T-cell (primary cell): Measurements from ENCODE around the gene FBXL2. TPM values are rescaled to one million over a fixed set of nuclear protein-coding genes. Genes with fewer than 3 reads are reported as not detected.
A peak's percentile ranks its signal among the peaks of the same experiment; 100 is the strongest.
"Not testable (repeated sequence)": the region's sequence is repeated elsewhere in the genome, so short reads cannot be mapped to it uniquely, and the experiment has no call there.

ENCODE experiments used
- ATAC-seq, 4 experiments: fragments of 200-7000 bp in 3 of 4; fragments of 150-1000 bp in 1 of 4; cut with Tn5 transposase; replicated peaks in 1 of 4; 1 replicate in 3 of 4; 2 replicates in 1 of 4; pipeline ENCODE4 v1.10.0; 2021; ENCODE audit warnings: moderate library complexity in 3 of 4, mild to moderate bottlenecking in 2 of 4, moderate number of reproducible peaks in 1 of 4
- CTCF ChIA-PET, 2 donors: fragments of 300-600 bp; sonication (Branson Sonifier 250); formaldehyde crosslinking; loops; one replicate each; lab custom pipeline; 2022; ENCODE audit warnings: antibody characterized with exemption in 2 of 2; lab: Charles Lee
- POLR2A ChIA-PET, 2 donors: fragments of 300-600 bp; sonication (Branson Sonifier 250); formaldehyde crosslinking; loops; one replicate each; lab custom pipeline; 2022; ENCODE audit warnings: antibody characterized with exemption in 2 of 2; lab: Charles Lee
- DNase-seq, 35 experiments: peaks; one replicate each; pipeline versions ENCODE4 v3.0.0 to v3.0.0-alpha.2; 2013 to 2023
- H3K27ac ChIP-seq: one replicate; pipeline ENCODE4 v1.5.1; 2013; ENCODE audit warnings: low read length
- H3K27me3 ChIP-seq, 2 experiments: replicated peaks in 1 of 2; 1 replicate in 1 of 2; 2 replicates in 1 of 2; pipeline versions ENCODE4 v1.6.1 to v1.7.0; 2013; ENCODE audit warnings: low read length in 1 of 2, mixed read lengths in 1 of 2; ENCODE audit not compliant: control insufficient read depth in 2 of 2, insufficient read depth in 2 of 2; ENCODE audit errors: extremely low read depth in 1 of 2
- H3K36me3 ChIP-seq, 2 donors: 1 replicate in 1 of 2; 2 replicates in 1 of 2; pipeline versions ENCODE4 v1.6.1 to v1.7.0; 2013; ENCODE audit warnings: low read length in 1 of 2; ENCODE audit not compliant: control insufficient read depth in 2 of 2, insufficient read depth in 1 of 2; ENCODE audit errors: extremely low read depth in 1 of 2
- H3K4me1 ChIP-seq, 2 experiments: 1 replicate in 1 of 2; 2 replicates in 1 of 2; pipeline versions ENCODE4 v1.6.1 to v1.7.0; 2013; ENCODE audit warnings: low read length in 2 of 2, mixed read lengths in 1 of 2; ENCODE audit not compliant: insufficient read depth in 2 of 2, control insufficient read depth in 1 of 2; ENCODE audit errors: extremely low read depth in 1 of 2
- H3K4me3 ChIP-seq, 2 donors: 1 replicate in 1 of 2; 2 replicates in 1 of 2; pipeline versions ENCODE4 v1.5.1 to v1.7.0; 2013; ENCODE audit warnings: mild to moderate bottlenecking in 2 of 2, low read length in 1 of 2, moderate library complexity in 1 of 2; ENCODE audit not compliant: control insufficient read depth in 1 of 2; ENCODE audit errors: extremely low read depth in 1 of 2
- H3K9me3 ChIP-seq: 2 replicates; pipeline ENCODE4 v1.7.0; 2013
- H3K27ac Mint-ChIP-seq, 2 donors: one replicate each; pipeline ENCODE4 v1.8.0; 2020 to 2021; ENCODE audit warnings: mild to moderate bottlenecking in 2 of 2, mixed read lengths in 2 of 2
- H3K27me3 Mint-ChIP-seq, 2 donors: one replicate each; pipeline ENCODE4 v1.8.0; 2021 to 2022; ENCODE audit warnings: mixed read lengths in 2 of 2
- H3K36me3 Mint-ChIP-seq: one replicate; pipeline ENCODE4 v1.8.0; 2021; ENCODE audit warnings: mixed read lengths
- H3K4me1 Mint-ChIP-seq, 3 donors: one replicate each; pipeline ENCODE4 v1.8.0; 2020 to 2022; ENCODE audit warnings: mixed read lengths in 3 of 3, mild to moderate bottlenecking in 1 of 3
- H3K4me3 Mint-ChIP-seq, 3 donors: one replicate each; pipeline ENCODE4 v1.8.0; 2020 to 2022; ENCODE audit warnings: mild to moderate bottlenecking in 3 of 3, mixed read lengths in 3 of 3, moderate library complexity in 3 of 3
- H3K9me3 Mint-ChIP-seq, 3 donors: one replicate each; pipeline ENCODE4 v1.8.0; 2020 to 2022; ENCODE audit warnings: mixed read lengths in 3 of 3
- WGBS: methylation state at CpG from one replicate; pipeline ENCODE4 v1.1.5; 2013; ENCODE audit warnings: missing lambda C conversion rate; ENCODE audit not compliant: insufficient coverage; 5-methylcytosine and 5-hydroxymethylcytosine counted together
- total RNA-seq, 35 experiments: library from RNA in 6 of 35; stranded (reverse) in 6 of 35; fragments of 120-200 nt in 1 of 35; gene quantifications; one replicate each; pipeline versions ENCODE4 v1.2.1 to v1.2.4 and lab custom pipeline; 2013 to 2026

Gene FBXL2
- total RNA-seq, 5 donors from 2014 or later (not counting 1 experiment from before 2014, with no cell fraction given), result 0.39 TPM; not detected in 4

DNA sequence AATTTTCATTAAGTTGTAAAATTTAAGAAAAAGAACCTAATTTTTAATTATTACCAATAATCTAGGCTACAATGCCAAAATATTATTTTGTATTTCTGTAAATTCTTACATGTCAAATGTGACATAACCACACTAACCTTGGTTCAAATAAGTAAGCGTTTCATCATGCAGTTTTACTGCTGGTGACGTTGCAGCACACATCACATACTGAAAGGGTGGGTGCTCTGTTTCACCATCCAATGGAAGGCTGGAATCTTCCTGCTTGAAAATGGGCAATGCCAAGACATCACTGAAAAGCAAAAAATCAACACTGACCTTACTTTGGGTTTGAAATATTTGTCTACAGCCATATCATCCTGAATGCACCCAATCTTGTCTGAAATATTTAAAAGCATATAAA lies 148.2 kb downstream of the FBXL2 start:
- ChIA-PET CTCF (interaction anchor here in 1 of 2 donors (0.6 to 0.7 kb wide), 3 partner anchors 16 to 374 kb away, joined by 3 to 5 read pairs (median 3); no protein-coding TSS in a partner anchor), POLR2A (no interaction called here)
- Histone ChIP-seq H3K4me3 (no peak overlapping the region), H3K4me1 (peaks cover 4 to 8% of the 10 kb centered on the region in 2 experiments), H3K27ac (no peak overlapping the region), H3K9me3 (no peaks in the 10 kb centered on the region), H3K27me3 (no peaks in the 10 kb centered on the region), H3K36me3 (peaks cover 5 to 28% of the 10 kb centered on the region in 2 donors)
- ATAC-seq, result no peak
- DNase-seq, result no peak
- no peaks in the 10 kb centered on the region for H3K27me3 Mint-ChIP-seq
- no peak overlapping the region for H3K4me3 Mint-ChIP-seq
- peaks cover 42 to 45% (median 43%) of the 10 kb centered on the region in 3 donors for H3K4me1 Mint-ChIP-seq
- H3K36me3 Mint-ChIP-seq, result peaks cover 33% of the 10 kb centered on the region
- no peaks in the 10 kb centered on the region for H3K9me3 Mint-ChIP-seq
- WGBS, result 90% methylated on average over 2 of the region's 2 CpGs
- H3K27ac Mint-ChIP-seq, result no peak overlapping the region

DNA sequence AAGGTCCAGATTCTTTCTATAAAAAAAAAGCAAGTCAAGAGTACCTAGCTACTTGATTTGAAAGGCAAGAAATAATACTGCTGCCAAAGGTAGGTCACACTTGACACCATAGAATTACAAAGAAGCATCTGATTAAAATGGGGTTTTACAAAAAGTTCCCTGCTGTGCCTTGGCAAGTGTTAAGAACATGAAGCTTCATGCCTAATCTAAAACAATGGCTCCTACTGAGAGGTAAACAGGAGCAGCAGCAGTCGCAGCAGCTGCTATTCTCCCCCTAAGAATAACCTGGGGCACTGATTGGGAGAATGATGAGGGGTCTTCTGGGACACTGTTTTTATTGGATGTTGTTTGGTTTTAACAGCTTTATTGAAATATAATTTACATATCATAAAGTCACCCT lies 148.8 kb downstream of the FBXL2 start:
- Histone ChIP-seq H3K27ac (no peak overlapping the region), H3K27me3 (no peaks in the 10 kb centered on the region), H3K4me1 (peaks cover 7 to 11% of the 10 kb centered on the region in 2 experiments), H3K36me3 (peaks cover 5 to 22% of the 10 kb centered on the region in 2 donors), H3K9me3 (no peaks in the 10 kb centered on the region), H3K4me3 (no peak overlapping the region)
- Mint-ChIP-seq H3K36me3 (peaks cover 29% of the 10 kb centered on the region), H3K9me3 (no peaks in the 10 kb centered on the region), H3K4me3 (no peak overlapping the region), H3K27ac (no peak overlapping the region), H3K4me1 (peaks cover 48 to 52% (median 49%) of the 10 kb centered on the region in 3 donors), H3K27me3 (no peaks in the 10 kb centered on the region)
- ChIA-PET POLR2A (no interaction called here), CTCF (interaction anchor here in 1 of 2 donors (0.6 to 0.7 kb wide), 2 partner anchors 16 to 50 kb away, joined by 3 to 4 read pairs; no protein-coding TSS in a partner anchor)
- ATAC-seq (no peak), DNase-seq (no peak)
- WGBS, result no CpG with 5 or more reads among the region's 1 CpG

DNA sequence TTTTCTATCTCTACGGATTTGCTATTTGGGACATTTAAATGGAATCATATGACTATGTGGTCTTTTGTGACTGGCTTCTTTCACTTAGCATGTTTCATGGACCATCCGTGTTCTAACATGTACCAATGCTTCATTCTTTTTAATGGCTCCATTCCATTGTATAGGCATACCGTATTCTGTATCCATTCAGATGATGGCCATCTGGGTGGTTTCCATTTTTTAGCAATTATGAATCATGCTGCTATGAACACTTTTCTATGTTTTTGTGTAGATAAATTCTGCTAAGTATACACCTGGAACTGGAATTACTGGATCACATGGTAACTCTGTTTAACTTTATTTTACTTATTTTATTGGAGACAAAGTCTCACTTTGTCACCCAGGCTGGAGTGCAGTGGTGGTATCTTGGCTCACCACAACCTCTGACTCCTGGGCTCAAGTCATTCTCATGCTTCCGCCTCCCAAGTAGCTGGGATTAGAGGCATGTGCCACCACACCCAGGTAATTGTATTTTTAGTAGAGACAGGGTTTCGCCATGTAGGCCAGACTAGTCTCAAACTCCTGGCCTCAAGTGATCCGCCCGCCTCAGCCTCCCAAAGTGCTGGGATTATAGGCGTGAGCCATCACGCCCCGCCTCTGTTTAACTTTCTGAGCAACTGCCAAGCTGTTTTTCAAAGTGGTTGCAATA lies 149.5 kb downstream of the FBXL2 start:
- Mint-ChIP-seq H3K4me1 (peaks cover 54 to 59% (median 56%) of the 10 kb centered on the region in 3 donors), H3K27ac (no peak overlapping the region), H3K27me3 (no peaks in the 10 kb centered on the region), H3K36me3 (peaks cover 23% of the 10 kb centered on the region), H3K4me3 (no peak overlapping the region), H3K9me3 (no peaks in the 10 kb centered on the region)
- ChIA-PET CTCF (interaction anchor here (0.6 to 0.7 kb wide), 2 partner anchors 12 to 65 kb away, joined by 3 read pairs; no protein-coding TSS in a partner anchor), POLR2A (no interaction called here)
- ATAC-seq, result no peak
- Histone ChIP-seq H3K9me3 (no peaks in the 10 kb centered on the region), H3K27me3 (no peaks in the 10 kb centered on the region), H3K4me3 (no peak overlapping the region), H3K36me3 (peaks cover 5 to 15% of the 10 kb centered on the region in 2 donors), H3K27ac (no peak overlapping the region), H3K4me1 (peaks cover 10 to 11% of the 10 kb centered on the region in 2 experiments)
- no peak for DNase-seq
- WGBS, result 100% methylated on average over 1 of the region's 10 CpGs

DNA sequence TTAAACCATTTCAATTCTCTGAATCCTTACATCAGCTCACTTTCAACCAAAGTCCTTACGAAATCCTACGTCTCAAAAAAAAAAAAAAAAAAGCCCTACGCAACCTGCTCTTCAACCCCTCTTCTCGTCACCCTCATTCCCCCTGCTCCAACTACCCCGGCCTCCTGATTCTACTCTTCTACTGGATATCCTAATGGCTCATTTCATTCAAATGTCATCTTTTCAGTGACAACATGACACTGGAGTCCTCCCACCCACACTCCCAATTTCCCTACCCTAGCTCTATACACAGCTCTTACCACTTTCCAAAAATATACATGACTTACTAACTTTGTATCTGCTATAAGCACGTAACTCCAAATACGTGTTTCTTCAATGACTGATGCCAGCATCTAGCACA lies 151.5 kb downstream of the FBXL2 start:
- H3K9me3 Mint-ChIP-seq, result no peaks in the 10 kb centered on the region
- no peaks in the 10 kb centered on the region for H3K9me3 ChIP-seq
- CTCF ChIA-PET, result interaction anchor here (0.6 kb wide), 5 partner anchors 14 to 1193 kb away, joined by 3 to 11 read pairs (median 4); no protein-coding TSS in a partner anchor
- H3K4me3 Mint-ChIP-seq, result peak overlapping the region in 1 of 3 donors; percentile 15
- no peaks in the 10 kb centered on the region for H3K27me3 Mint-ChIP-seq
- H3K36me3 Mint-ChIP-seq, result peaks cover 10% of the 10 kb centered on the region
- H3K4me1 ChIP-seq, result peaks cover 10 to 24% of the 10 kb centered on the region in 2 experiments
- no peak overlapping the region for H3K27ac ChIP-seq
- H3K4me1 Mint-ChIP-seq, result peaks cover 69 to 73% (median 71%) of the 10 kb centered on the region in 3 donors
- peaks cover 5 to 9% of the 10 kb centered on the region in 2 donors for H3K36me3 ChIP-seq
- no peak overlapping the region for H3K4me3 ChIP-seq
- no peak for ATAC-seq
- DNase-seq, result no peak
- POLR2A ChIA-PET, result interaction anchor here in 1 of 2 donors (0.6 to 2.6 kb wide), 4 partner anchors 9 to 1462 kb away, joined by 3 to 7 read pairs (median 6); no protein-coding TSS in a partner anchor
- H3K27me3 ChIP-seq, result no peaks in the 10 kb centered on the region
- 94% methylated on average over 6 of the region's 7 CpGs for WGBS
- H3K27ac Mint-ChIP-seq, result no peak overlapping the region

DNA sequence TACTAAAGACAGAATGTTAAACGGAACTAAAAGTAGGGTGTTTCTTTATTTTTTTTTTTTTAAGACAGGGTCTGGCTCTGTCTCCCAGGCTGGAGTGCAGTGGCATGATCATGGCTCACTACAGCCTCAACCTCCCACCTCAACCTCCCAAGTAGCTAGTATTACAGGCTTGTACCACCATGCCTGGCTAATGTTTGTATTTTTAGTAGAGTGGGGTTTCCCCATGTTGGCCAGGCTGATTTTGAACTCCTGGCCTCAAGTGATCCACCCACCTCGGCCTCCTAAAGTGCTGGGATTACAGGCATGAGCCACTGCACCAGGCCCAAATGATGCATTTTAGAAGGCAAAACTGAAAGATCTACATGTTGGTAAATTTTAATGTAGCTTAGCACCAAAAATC lies 152.1 kb downstream of the FBXL2 start:
- H3K4me3 Mint-ChIP-seq, H3K27me3 Mint-ChIP-seq, H3K27ac Mint-ChIP-seq, DNase-seq, H3K4me3 ChIP-seq, H3K27ac ChIP-seq, ATAC-seq, H3K36me3 Mint-ChIP-seq, H3K9me3 ChIP-seq, H3K9me3 Mint-ChIP-seq, H3K36me3 ChIP-seq, CTCF ChIA-PET, H3K27me3 ChIP-seq: not testable (repeated sequence)
- H3K4me1 Mint-ChIP-seq, result peaks cover 73 to 77% (median 76%) of the 10 kb centered on the region in 3 donors
- POLR2A ChIA-PET, result interaction anchor here in 1 of 2 donors (2.6 kb wide), 1 partner anchor 12 kb away, joined by 7 read pairs; no protein-coding TSS in a partner anchor
- no CpG with 5 or more reads among the region's 2 CpGs for WGBS
- H3K4me1 ChIP-seq, result peaks cover 10 to 27% of the 10 kb centered on the region in 2 experiments

DNA sequence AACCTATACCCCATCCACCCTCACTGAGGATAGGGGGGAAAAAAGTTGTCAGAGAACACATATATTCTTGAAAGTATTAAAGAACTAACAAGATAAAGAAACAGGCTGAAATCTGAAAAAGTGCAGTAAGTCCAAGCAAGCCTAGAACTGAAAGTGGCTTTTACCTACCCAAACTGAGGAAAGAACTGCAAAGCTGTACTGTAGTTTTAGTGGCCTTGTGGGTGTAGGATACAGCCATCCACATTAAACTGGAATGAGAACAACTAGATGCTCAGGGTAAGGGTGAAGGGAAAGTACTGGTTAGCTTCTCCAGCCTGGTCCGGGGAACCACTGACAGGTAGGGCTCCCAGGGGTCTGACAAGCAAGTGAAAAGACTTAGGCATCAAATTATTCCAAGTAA lies 152.8 kb downstream of the FBXL2 start:
- 100% methylated on average over 1 of the region's 1 CpG for WGBS
- peaks cover 3% of the 10 kb centered on the region for H3K36me3 Mint-ChIP-seq
- no peak for DNase-seq
- peaks cover 76 to 78% (median 77%) of the 10 kb centered on the region in 3 donors for H3K4me1 Mint-ChIP-seq
- no peak for ATAC-seq
- Histone ChIP-seq H3K36me3 (peaks cover 0 to 4% of the 10 kb centered on the region in 2 donors), H3K4me1 (peaks cover 10 to 28% of the 10 kb centered on the region in 2 experiments), H3K4me3 (no peak overlapping the region), H3K9me3 (no peaks in the 10 kb centered on the region), H3K27me3 (no peaks in the 10 kb centered on the region), H3K27ac (no peak overlapping the region)
- POLR2A ChIA-PET, result interaction anchor here in 1 of 2 donors (2.6 kb wide), 1 partner anchor 11 kb away, joined by 7 read pairs; no protein-coding TSS in a partner anchor
- no peaks in the 10 kb centered on the region for H3K27me3 Mint-ChIP-seq
- H3K4me3 Mint-ChIP-seq, result peak overlapping the region in 1 of 3 donors; percentile 36
- CTCF ChIA-PET, result interaction anchor here in 1 of 2 donors (0.6 kb wide), 1 partner anchor 24 kb away, joined by 5 read pairs; no protein-coding TSS in a partner anchor
- peak overlapping the region in 1 of 2 donors; percentile 68 for H3K27ac Mint-ChIP-seq
- no peaks in the 10 kb centered on the region for H3K9me3 Mint-ChIP-seq
